Activated T-cell treated with anti-CD3 and anti-CD28 coated beads for 4 hours (primary cell): ENCODE data around the gene LANCL1.

Experiments used
- DNase-seq: peaks from one replicate; pipeline ENCODE4 v3.0.0-alpha.2; 2020

Gene LANCL1

DNA sequence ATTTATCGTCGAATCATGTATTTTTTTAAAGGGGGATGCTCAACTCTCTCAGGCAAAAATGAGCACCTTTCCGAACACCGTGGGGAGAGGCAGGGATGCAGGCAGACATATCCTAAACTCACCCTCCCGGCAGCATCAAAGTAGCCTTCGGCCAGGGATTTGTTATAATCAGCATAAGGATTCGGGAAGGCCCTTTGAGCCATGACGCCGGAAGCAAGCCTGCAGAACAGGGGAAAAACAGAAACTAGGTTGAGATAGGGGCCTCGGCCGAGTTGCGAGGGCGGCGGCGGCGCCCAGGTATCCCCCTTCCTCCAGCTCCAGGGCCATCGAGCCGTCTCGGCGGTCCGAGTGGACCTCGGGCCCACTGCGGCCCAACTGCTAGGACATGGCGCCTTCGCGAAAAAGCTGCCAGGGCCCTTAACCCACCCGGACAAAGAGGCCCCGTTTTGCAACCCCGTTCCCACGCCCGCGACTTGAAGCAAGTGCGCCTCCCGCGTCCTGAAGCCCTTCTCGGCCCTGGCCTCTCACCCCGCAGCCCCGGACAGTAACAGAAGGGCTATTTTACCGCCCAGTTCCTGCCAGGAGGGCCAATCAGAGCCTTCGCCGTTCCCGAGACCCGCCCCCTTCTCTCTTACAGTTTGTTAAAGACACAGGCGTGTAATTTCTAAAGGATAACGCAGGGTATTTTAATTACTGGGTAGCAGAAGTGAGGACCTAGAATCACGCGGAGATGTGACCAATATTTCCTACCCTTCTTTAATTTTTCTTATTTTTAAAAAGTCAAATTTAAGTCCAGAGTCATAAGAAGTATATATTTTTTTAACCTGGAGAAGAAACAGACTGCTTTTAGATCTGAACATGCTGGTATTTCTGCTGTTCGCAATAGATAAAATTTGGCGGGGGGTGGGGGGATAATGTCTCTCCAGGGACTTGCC is at the start of gene LANCL1:
Gene LANCL1, minus strand, starts transcription at position 566 of the 935 bp plus-strand sequence. Its CDS starts 363 bp downstream, at position 203.
- DNase-seq: peak; percentile 71

DNA sequence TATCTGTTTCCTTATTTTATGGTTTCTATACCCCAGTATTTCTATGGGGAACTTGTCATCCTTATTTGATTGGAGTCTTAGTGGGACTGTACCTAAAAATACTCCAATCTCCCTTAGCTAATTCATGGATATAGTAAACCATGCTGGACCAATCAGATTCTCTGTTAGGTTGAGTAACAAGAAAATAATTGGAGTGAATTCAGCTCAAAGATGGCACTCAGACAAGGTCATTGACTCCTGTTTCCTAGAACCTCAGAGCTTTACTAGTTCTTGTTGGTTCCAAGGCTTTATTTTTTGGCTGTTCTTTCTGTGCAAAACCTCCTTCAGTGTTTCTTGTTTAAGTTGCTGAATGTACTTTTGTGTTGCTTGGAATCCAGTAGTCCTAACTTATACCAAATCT is 48.0 kb upstream of the LANCL1 start:
- no peak for DNase-seq

DNA sequence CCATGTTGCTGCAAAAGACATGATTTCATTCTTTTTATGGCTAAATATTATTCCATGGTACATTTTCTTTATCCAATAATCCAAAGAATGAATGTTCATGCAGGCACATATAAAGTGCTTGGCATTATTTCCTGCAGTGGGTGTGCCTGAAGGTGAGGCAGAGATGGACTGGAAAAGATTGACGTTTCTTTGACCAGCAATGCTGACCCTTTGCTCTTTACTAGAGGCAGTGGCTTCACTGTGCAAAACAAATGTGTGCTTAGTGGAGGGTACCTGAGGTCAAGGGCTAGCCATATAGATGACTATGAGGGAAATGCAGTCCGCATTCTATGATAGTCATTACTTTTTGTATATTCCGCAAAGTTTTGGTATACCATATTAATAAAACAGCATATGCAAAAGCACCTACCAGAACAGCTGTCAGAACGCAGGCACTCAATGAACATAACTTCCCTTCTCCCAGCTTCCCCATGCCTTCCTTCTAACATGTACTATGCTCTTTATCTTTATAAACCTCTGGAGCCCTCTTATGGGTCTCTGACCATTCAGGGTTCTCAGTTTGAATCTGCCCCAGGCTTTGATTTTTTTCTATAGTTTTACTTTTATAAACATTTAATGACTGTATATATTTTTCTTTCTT is 47.2 kb upstream of the LANCL1 start:
- DNase-seq: no peak

DNA sequence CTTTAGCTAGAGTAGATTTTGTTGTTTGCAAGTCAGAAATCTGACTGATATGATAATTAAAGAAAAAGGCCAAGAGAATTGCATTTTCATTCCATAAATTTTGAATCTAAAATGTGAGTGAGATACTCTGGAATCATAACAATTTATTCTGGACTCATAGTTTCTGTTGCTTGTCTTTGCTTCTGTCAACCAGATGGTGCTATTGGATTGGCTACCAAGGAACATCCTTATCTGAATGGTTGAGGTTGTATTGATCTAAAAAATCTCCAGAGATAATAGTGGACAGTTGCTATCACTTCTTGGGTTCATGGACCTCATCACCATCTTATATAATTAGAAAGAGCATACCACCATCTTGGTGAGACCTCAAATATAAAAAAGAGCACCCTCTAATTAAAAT is 45.8 kb upstream of the LANCL1 start:
- no peak for DNase-seq

GRCh38 chr2:210519594-210519993 is 43.0 kb upstream of the LANCL1 start:
- DNase-seq: no peak

- no peak for DNase-seq
These were observed 40.7 kb upstream of the LANCL1 start for GRCh38 chr2:210517264-210517663.

DNA sequence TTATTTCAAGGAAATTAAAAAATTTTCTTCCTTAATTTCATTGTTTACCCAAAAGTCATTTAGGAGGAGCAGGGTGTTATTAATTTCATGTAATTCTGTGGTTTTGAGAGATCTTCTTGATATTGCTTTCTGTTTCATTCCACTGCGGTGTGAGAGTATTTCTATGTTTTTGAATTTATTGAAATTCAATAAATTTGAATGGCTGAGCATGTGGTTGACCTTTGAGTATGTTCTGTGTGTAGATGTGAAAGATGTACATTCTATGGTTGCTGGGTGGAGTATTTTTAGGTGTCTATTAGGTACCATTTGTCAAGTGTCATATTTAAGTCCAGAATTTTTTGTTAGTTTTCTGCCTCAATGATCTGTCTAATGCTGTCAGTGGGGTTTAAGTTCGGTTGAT is 39.4 kb upstream of the LANCL1 start:
- DNase-seq: no peak

GRCh38 chr2:210503725-210504191 is 27.2 kb upstream of the LANCL1 start:
- DNase-seq: no peak

- DNase-seq: peak; percentile 4
These were observed 26.6 kb upstream of the LANCL1 start for GRCh38 chr2:210503001-210503623.

DNA sequence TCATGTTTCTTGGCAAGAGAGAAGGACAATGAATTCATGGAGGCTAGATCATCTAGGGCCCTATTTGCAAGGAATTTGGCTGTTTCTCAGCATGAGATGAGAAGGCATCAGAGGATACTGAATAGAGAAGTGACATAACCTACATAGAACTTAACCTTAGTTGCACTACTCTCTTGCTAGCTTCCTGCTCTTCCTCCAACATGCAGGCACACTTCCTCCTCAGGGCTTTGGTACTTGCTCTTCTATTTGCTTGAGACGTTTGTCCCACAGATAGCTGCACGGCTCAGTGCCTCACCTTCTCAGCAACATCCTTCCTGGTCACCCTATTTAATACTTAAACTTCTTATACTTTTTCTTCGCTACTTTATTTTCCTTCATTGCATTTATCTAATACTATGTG is 20.0 kb upstream of the LANCL1 start:
- no peak for DNase-seq

GRCh38 chr2:210493528-210493927 is 17.0 kb upstream of the LANCL1 start:
- DNase-seq: no peak

- DNase-seq: no peak
These were observed 5.1 kb upstream of the LANCL1 start for GRCh38 chr2:210481601-210482175.

DNA sequence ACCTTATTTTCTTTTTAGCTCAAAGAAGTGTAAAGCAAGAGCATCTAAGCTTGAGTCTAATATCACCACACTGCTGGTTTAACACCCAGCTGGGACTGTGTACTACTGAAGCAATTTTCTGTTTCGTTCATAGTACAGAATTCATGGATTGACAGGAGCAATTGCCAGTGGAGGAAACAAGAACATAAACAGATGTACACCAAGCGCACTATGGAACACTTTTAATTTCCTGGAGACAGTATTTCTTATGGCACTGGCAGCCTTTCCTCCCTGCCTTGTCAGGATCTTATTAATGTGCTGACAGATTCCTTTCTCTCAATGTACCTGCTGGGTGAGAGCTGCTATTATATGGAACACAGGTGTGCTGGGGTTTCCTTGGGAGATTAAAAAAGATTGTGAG is 4.2 kb upstream of the LANCL1 start:
- DNase-seq: no peak

GRCh38 chr2:210480079-210480478 is 3.5 kb upstream of the LANCL1 start:
- no peak for DNase-seq

GRCh38 chr2:210478661-210479060 is 2.1 kb upstream of the LANCL1 start:
- DNase-seq: no peak

- DNase-seq: no peak
These were observed 937 bp upstream of the LANCL1 start for GRCh38 chr2:210477496-210477895.

- DNase-seq: no peak
These were observed 853 bp downstream of the LANCL1 start for GRCh38 chr2:210475706-210476105.

GRCh38 chr2:210474776-210475175 is 1.8 kb downstream of the LANCL1 start:
- DNase-seq: no peak

DNA sequence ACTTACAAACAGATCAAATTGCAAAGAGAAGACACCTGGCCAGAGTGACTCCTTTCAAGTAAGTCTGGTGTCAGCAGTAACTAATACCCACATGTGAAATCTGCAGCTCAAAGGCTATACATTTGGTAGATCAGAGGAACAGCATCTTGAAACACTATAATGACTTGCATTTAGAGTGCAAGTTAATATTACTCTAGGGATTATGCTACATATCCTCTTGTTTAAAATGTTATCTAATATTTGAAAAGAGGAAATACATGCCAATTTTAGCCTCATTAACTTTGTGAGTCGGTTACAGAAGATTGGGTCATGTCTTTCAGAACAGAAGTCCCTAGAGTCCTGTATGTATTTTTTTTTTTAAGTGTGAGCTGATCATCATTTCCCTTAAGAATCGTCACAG is 15.2 kb downstream of the LANCL1 start:
- DNase-seq: no peak

DNA sequence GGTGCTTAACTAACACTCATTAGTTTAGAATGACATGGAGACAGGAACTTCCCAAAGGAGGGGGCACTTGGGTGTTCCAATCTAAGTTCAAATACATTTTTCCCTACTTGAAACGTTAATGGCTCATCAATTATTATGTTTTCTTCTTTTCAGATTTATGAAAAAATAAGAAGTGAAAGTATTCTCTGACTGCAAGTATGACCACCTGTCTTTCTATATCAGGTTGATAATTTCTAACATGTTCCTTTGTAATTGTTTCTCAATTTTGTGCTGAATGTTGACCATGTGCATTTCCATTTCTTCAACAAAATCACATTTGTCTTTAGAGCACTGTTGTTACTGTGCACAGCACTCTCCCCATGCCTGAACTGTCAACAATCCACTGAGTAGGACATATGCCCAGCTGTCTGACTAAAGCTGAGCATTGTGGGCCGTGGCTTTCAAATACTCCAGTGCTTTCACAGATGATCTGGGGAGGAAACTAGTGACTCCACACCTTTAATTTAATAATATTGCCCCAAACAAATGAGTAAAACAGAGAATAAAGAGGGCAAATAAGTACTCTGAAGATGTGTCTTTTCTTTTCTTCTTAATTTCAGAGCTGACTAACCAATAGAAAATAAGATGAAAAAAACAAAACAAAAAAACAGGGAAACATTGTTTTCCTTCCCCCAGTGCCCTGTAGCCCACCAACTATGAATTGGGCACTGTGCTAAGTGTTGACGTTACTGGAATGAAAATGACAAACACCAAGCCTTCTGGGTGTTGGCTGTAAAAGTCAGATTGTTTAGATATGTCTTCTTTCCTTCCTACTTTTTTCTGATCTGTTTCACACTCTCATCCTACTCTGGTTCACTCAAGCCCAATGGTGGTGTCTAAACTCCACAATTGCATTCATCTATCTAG is 16.0 kb downstream of the LANCL1 start:
- no peak for DNase-seq

- DNase-seq: no peak
These were observed 16.7 kb downstream of the LANCL1 start for GRCh38 chr2:210459880-210460279.

GRCh38 chr2:210459407-210459806 is 17.2 kb downstream of the LANCL1 start:
- DNase-seq: no peak
